Skeletal muscle satellite cell (primary cell): Measurements from ENCODE around the gene ZNHIT1. TPM values are rescaled to one million over a fixed set of nuclear protein-coding genes. Genes with fewer than 3 reads are reported as not detected.

Experiments
- small RNA-seq: library from RNA; depleted of rRNA; stranded (forward); fragments of <200 nt; gene quantifications from one replicate; pipeline ENCODE3, GENCODE V24; 2012

Gene ZNHIT1

Small RNA genes lying within 50 kb of the gene (small RNA-seq; reads per million reads assigned to genes)
- not detected for gene RNU6-1104P
